PC-3 (cell line): Measurements from ENCODE around the gene TEF.
"Not testable (repeated sequence)": the region's sequence is repeated elsewhere in the genome, so short reads cannot be mapped to it uniquely, and the experiment has no call there.

Source experiments
- CTCF ChIP-seq: fragments of 300-600 bp; sonication (generic); conservative IDR thresholded peaks from 2 replicates; pipeline ENCODE4 v1.5.1; 2017; ENCODE audit warnings: antibody characterized with exemption, low read depth, mild to moderate bottlenecking, low read length
- EZH2 ChIP-seq: fragments of 300-600 bp; sonication (generic); IDR thresholded peaks from one replicate; pipeline ENCODE4 v1.6.1; 2017; ENCODE audit warnings: antibody characterized with exemption, mild to moderate bottlenecking, low read length; ENCODE audit not compliant: unreplicated experiment
- EZH2phosphoT487 ChIP-seq: fragments of 300-600 bp; sonication (generic); IDR thresholded peaks from 2 replicates; pipeline ENCODE4 v1.6.1; 2018; ENCODE audit warnings: mild to moderate bottlenecking, antibody characterized with exemption, low read length, borderline replicate concordance

- TF ChIP-seq CTCF, EZH2phosphoT487, EZH2: not testable (repeated sequence)
Observed at GRCh38 chr22:41433480-41433879, 51.7 kb downstream of the TEF start.
